ENCODE data around the gene REXO1.

The REXO1 gene

DNA sequence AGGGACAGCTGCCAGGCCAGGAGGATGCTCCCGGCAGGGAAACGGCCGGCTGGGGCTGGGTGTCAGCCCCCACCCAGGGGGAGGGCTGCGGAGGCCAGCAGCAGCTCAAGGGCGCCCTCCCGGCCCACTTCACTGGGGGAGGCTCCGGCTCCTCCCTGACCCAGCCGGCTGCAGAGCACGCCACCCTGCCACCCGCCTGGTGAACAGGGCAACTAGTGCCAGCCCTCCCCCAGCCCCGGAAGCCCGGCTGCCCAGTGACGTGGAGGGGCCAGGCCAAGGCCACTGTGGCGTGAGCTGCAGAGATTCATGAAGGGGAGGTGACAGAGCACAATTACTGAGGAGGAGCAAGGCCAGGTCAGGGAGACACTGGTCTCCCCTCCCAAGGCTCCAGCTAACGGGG is 14.7 kb downstream of the REXO1 start:
- no peak overlapping the region for H3K9ac ChIP-seq (ENCODE audit: low read length)
- no peak overlapping the region for H3K4me2 ChIP-seq (ENCODE audit: low read depth, low read length)
- no peak for DNase-seq
- peaks cover 14% of the 10 kb centered on the region for H4K20me1 ChIP-seq (ENCODE audit: insufficient read depth, low read length)
- H3K27ac ChIP-seq (ENCODE audit: low read length) = no peak overlapping the region
- H3K9me2 ChIP-seq (replicated peaks; ENCODE audit: insufficient read depth, low read length) = no peaks in the 10 kb centered on the region
- peaks cover 83% of the 10 kb centered on the region for H3K79me2 ChIP-seq (ENCODE audit: low read length)
- H3K27me3 ChIP-seq (replicated peaks; ENCODE audit: insufficient read depth, low read length) = no peaks in the 10 kb centered on the region
- no peak overlapping the region for H3K4me3 ChIP-seq (ENCODE audit: low read length)
- TF ChIP-seq EZH2phosphoT487 (IDR thresholded peaks at IDR 0.05; ENCODE audit: low read length) = no peak
- TF ChIP-seq EZH2 (optimal IDR thresholded peaks at IDR 0.05; ENCODE audit: low read depth, low read length) = no peak
- TF ChIP-seq, protein P1, sequence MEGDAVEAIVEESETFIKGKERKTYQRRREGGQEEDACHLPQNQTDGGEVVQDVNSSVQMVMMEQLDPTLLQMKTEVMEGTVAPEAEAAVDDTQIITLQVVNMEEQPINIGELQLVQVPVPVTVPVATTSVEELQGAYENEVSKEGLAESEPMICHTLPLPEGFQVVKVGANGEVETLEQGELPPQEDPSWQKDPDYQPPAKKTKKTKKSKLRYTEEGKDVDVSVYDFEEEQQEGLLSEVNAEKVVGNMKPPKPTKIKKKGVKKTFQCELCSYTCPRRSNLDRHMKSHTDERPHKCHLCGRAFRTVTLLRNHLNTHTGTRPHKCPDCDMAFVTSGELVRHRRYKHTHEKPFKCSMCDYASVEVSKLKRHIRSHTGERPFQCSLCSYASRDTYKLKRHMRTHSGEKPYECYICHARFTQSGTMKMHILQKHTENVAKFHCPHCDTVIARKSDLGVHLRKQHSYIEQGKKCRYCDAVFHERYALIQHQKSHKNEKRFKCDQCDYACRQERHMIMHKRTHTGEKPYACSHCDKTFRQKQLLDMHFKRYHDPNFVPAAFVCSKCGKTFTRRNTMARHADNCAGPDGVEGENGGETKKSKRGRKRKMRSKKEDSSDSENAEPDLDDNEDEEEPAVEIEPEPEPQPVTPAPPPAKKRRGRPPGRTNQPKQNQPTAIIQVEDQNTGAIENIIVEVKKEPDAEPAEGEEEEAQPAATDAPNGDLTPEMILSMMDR (IDR thresholded peaks at IDR 0.05; ENCODE audit: low read length) = no peak
- H3K36me3 ChIP-seq (replicated peaks; ENCODE audit: insufficient read depth, low read length) = no peaks in the 10 kb centered on the region
- H3K4me1 ChIP-seq (ENCODE audit: low read length) = no peaks in the 10 kb centered on the region
- H2AFZ ChIP-seq (ENCODE audit: low read length) = no peak overlapping the region
- no peaks in the 10 kb centered on the region for H3F3A ChIP-seq (ENCODE audit: insufficient read depth, low read length)
- H3K9me3 ChIP-seq (replicated peaks; ENCODE audit: insufficient read depth, low read length) = no peaks in the 10 kb centered on the region

DNA sequence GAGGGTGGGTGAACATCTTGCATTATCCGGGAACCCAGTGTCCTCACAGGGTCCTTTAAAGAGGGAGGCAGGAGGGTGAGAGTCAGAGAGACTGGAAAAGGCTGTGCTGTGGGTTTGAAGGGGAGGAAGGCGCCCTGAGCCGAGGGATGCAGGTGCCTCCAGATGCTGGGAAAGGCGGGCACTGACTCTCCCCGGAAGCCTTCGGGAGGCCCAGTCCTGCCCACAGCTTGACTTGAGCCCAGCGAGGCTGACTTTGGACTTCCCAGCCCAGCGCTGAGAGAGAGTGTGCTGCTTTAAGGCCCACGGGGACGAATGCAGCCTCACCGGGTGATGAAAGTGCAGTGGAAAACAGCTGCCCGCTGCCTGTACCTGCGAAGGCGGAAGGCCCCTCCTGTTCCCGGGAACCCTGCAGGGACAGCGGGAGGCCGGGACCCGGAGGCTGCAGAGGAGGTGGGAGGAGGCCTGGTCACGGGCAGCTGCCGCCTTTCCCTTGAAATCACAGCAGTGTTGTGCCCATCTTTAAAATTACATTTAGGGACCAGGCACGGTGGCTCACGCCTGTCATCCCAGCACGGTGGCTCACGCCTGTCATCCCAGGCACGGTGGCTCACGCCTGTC is 16.1 kb downstream of the REXO1 start:
- Histone ChIP-seq H3F3A (ENCODE audit: insufficient read depth, low read length) (no peaks in the 10 kb centered on the region), H2AFZ (ENCODE audit: low read length) (no peak overlapping the region), H3K79me2 (ENCODE audit: low read length) (peaks cover 70% of the 10 kb centered on the region), H3K27ac (ENCODE audit: low read length) (no peak overlapping the region), H3K4me2 (ENCODE audit: low read depth, low read length) (no peak overlapping the region), H3K4me3 (ENCODE audit: low read length) (no peak overlapping the region), H3K27me3 (replicated peaks; ENCODE audit: insufficient read depth, low read length) (no peaks in the 10 kb centered on the region), H3K4me1 (ENCODE audit: low read length) (no peaks in the 10 kb centered on the region), H3K9ac (ENCODE audit: low read length) (no peak overlapping the region), H3K9me2 (replicated peaks; ENCODE audit: insufficient read depth, low read length) (no peaks in the 10 kb centered on the region), H3K9me3 (replicated peaks; ENCODE audit: insufficient read depth, low read length) (no peaks in the 10 kb centered on the region), H4K20me1 (ENCODE audit: insufficient read depth, low read length) (peaks cover 5% of the 10 kb centered on the region; the same call in 1 of the 2 replicates), H3K36me3 (replicated peaks; ENCODE audit: insufficient read depth, low read length) (no peaks in the 10 kb centered on the region)
- no peak for TF ChIP-seq EZH2phosphoT487 (IDR thresholded peaks at IDR 0.05; ENCODE audit: low read length)
- no peak for TF ChIP-seq EZH2 (optimal IDR thresholded peaks at IDR 0.05; ENCODE audit: low read depth, low read length)
- TF ChIP-seq, protein P1 (IDR thresholded peaks at IDR 0.05; ENCODE audit: low read length) = no peak
- DNase-seq = no peak

DNA sequence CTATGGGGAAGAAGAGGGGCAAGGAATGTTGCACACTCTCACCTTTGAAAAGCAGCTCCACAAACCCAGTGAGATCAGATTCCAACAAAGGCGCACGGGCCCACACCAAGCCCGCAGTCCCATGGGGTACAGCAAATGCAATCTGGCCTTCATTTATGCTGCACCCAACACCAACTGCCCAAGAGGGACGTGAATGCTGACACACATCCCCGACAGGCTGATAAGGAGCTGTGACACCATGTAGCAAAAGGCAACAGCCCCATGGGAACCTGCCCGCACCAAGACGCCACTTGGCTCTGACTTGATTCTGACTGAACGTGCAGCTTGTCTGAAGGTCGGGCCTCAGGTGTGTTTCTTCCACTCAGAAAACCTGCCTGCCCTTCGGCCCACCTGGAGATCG is 17.3 kb downstream of the REXO1 start:
- peaks cover 61% of the 10 kb centered on the region for H3K79me2 ChIP-seq (ENCODE audit: low read length)
- TF ChIP-seq, protein P1 (IDR thresholded peaks at IDR 0.05; ENCODE audit: low read length) = no peak
- no peak for TF ChIP-seq EZH2 (optimal IDR thresholded peaks at IDR 0.05; ENCODE audit: low read depth, low read length)
- no peak for TF ChIP-seq EZH2phosphoT487 (IDR thresholded peaks at IDR 0.05; ENCODE audit: low read length)
- H3K4me2 ChIP-seq (ENCODE audit: low read depth, low read length) = no peak overlapping the region
- H3K27me3 ChIP-seq (replicated peaks; ENCODE audit: insufficient read depth, low read length) = no peaks in the 10 kb centered on the region
- H2AFZ ChIP-seq (ENCODE audit: low read length) = no peak overlapping the region
- H3K4me3 ChIP-seq (ENCODE audit: low read length) = no peak overlapping the region
- H3K9me3 ChIP-seq (replicated peaks; ENCODE audit: insufficient read depth, low read length) = no peaks in the 10 kb centered on the region
- no peaks in the 10 kb centered on the region for H3F3A ChIP-seq (ENCODE audit: insufficient read depth, low read length)
- no peak overlapping the region for H3K9ac ChIP-seq (ENCODE audit: low read length)
- no peaks in the 10 kb centered on the region for H3K4me1 ChIP-seq (ENCODE audit: low read length)
- H3K9me2 ChIP-seq (replicated peaks; ENCODE audit: insufficient read depth, low read length) = no peaks in the 10 kb centered on the region
- H3K36me3 ChIP-seq (replicated peaks; ENCODE audit: insufficient read depth, low read length) = no peaks in the 10 kb centered on the region
- H3K27ac ChIP-seq (ENCODE audit: low read length) = no peak overlapping the region
- no peak for DNase-seq
- no peaks in the 10 kb centered on the region for H4K20me1 ChIP-seq (ENCODE audit: insufficient read depth, low read length)

All from MM.1S (cell line).